ENCODE results near the gene HDAC9. TPM values are rescaled to one million over a fixed set of nuclear protein-coding genes. Genes with fewer than 3 reads are reported as not detected.
A peak's percentile ranks its signal among the peaks of the same experiment; 100 is the strongest.

Gene HDAC9
- total RNA-seq, 2 experiments from 2014 or later, result 1.5 to 3.0 TPM

DNA sequence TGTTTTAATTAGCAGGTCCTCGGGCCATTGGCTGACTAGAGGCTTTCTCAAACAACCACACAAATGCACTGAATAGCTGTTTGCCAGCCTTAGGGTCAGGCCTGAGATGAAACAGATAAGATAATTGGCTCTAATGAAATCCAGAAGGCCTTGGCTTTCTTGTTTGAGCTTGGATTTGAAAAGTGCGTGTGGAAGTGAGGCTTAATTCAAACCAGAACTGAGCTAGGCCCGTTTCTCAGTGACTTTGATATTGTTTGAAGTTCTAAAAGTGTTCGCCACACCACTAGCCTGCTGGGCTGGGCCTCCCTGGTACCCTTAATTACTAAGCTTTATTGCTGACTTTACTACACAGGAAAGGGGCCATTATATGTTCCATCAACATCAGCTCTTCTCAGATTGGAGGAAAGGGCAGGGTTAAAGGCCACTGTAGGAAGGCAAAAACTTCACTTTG, 351.2 kb downstream of the HDAC9 start:
- ChIA-PET CTCF (no interaction called here), POLR2A (no interaction called here)
- Mint-ChIP-seq H3K27ac (no peak overlapping the region), H3K9me3 (no peaks in the 10 kb centered on the region), H3K36me3 (ENCODE audit: low read depth) (no peaks in the 10 kb centered on the region), H3K4me3 (no peak overlapping the region), H3K27me3 (no peaks in the 10 kb centered on the region), H3K4me1 (ENCODE audit: low read depth) (no peaks in the 10 kb centered on the region)
- intact Hi-C loops (cut with micrococcal nuclease), result no loop called here
- DNase-seq (no peak), ATAC-seq (no peak)
- TF ChIP-seq CTCF (IDR thresholded peaks at IDR 0.05), result no peak

DNA sequence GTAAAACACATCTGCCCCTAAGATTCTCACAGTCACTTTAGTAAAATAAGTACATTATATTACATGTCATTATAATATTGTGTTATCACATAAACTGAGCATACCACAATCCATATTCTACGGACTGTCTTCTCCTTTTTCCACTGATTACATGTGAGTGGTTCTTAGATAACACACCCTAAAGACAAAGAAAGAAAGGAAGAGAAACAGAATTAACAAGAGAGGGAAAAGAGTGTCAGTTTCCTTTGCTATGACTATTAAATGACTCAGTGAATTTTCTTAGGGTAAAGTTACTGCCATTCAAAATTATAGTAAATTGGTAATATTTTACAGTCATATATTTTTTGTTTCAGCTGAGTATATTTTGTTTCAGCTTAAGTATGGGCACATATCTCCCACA, 353.6 kb downstream of the HDAC9 start:
- Mint-ChIP-seq H3K27ac (no peak overlapping the region), H3K36me3 (ENCODE audit: low read depth) (no peaks in the 10 kb centered on the region), H3K4me3 (no peak overlapping the region), H3K4me1 (ENCODE audit: low read depth) (no peaks in the 10 kb centered on the region), H3K9me3 (no peaks in the 10 kb centered on the region), H3K27me3 (no peaks in the 10 kb centered on the region)
- no peak for DNase-seq
- intact Hi-C loops (cut with micrococcal nuclease), result no loop called here
- no peak for ATAC-seq
- TF ChIP-seq CTCF (IDR thresholded peaks at IDR 0.05), result no peak
- ChIA-PET CTCF (no interaction called here), POLR2A (no interaction called here)

DNA sequence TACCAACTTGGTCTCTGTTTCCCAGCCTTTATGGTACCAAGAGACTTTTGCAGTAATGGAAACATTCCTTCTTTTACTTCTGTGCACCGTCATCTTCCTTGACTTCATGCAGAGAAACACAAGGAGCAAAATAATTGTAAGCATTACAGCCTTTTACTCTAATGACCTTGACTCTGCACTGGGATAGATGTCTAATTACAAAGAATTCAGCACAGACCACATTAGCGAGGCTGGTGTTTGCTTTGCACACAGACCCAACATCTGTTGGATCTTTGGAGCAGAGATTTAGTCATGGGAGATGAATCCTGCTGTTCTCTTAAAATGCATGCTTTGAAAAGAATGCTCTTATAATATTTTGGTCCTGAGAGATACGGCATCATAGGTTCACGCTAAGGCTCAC, 360.2 kb downstream of the HDAC9 start:
- no peak overlapping the region for H3K27ac Mint-ChIP-seq
- no peaks in the 10 kb centered on the region for H3K9me3 Mint-ChIP-seq
- H3K36me3 Mint-ChIP-seq (ENCODE audit: low read depth), result no peaks in the 10 kb centered on the region
- intact Hi-C loops (cut with micrococcal nuclease), result no loop called here
- CTCF ChIA-PET, result no interaction called here
- no peak overlapping the region for H3K4me3 Mint-ChIP-seq
- DNase-seq, result no peak
- H3K27me3 Mint-ChIP-seq, result no peaks in the 10 kb centered on the region
- POLR2A ChIA-PET, result interaction anchor here (0.5 kb wide), 1 partner anchor 252 kb away, joined by 3 read pairs; no protein-coding TSS in a partner anchor
- no peak for TF ChIP-seq CTCF (IDR thresholded peaks at IDR 0.05)
- H3K4me1 Mint-ChIP-seq (ENCODE audit: low read depth), result peaks cover 4% of the 10 kb centered on the region
- no peak for ATAC-seq

DNA sequence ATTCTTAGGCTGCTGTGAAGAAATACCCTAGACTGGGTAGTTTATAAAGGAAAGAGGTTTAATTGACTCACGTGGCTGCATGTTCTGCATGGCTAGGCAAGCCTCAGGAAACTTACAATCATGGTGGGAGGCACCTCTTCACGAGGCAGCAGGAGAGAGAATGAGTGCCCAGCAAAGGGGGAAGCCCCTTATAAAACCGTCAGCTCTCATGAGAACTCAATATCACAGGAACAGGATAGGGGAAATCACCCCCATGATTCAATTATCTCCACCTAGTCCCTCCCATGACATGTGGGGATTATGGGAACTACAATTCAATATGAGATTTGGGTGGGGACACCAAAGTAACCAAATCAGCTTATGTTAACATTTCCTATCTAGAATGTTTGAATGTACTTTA, 362.7 kb downstream of the HDAC9 start:
- CTCF ChIA-PET, result no interaction called here
- no peak for ATAC-seq
- Mint-ChIP-seq H3K36me3 (ENCODE audit: low read depth) (no peaks in the 10 kb centered on the region), H3K4me3 (no peak overlapping the region), H3K9me3 (peaks cover 2% of the 10 kb centered on the region), H3K4me1 (ENCODE audit: low read depth) (peaks cover 4% of the 10 kb centered on the region), H3K27ac (no peak overlapping the region), H3K27me3 (no peaks in the 10 kb centered on the region)
- POLR2A ChIA-PET, result no interaction called here
- DNase-seq, result no peak
- intact Hi-C loops (cut with micrococcal nuclease), result no loop called here
- TF ChIP-seq CTCF (IDR thresholded peaks at IDR 0.05), result no peak

GRCh38 chr7:18859318-18859717, 363.8 kb downstream of the HDAC9 start:
- intact Hi-C loops (cut with micrococcal nuclease), result no loop called here
- no peaks in the 10 kb centered on the region for H3K27me3 Mint-ChIP-seq
- peak; percentile 39 for ATAC-seq
- POLR2A ChIA-PET, result no interaction called here
- CTCF ChIA-PET, result no interaction called here
- peak overlapping the region; percentile 56 for H3K27ac Mint-ChIP-seq
- H3K36me3 Mint-ChIP-seq (ENCODE audit: low read depth), result no peaks in the 10 kb centered on the region
- H3K4me3 Mint-ChIP-seq, result no peak overlapping the region
- TF ChIP-seq CTCF (IDR thresholded peaks at IDR 0.05), result no peak
- peaks cover 4% of the 10 kb centered on the region for H3K4me1 Mint-ChIP-seq (ENCODE audit: low read depth)
- no peak for DNase-seq
- H3K9me3 Mint-ChIP-seq, result peaks cover 4% of the 10 kb centered on the region

Measured in activated CD8-positive, alpha-beta T cell treated with anti-CD3 and anti-CD28 coated beads for 36 hours (primary cell).